Endothelial cell of umbilical vein (primary cell): ENCODE results near the gene SPRYD3. TPM values are rescaled to one million over a fixed set of nuclear protein-coding genes. Genes with fewer than 3 reads are reported as not detected.

Source experiments
- BruUV-seq: library from RNA; stranded (reverse); fragments of 400-500 nt; replicated peaks from 2 replicates; lab custom pipeline; 2021; lab: Mats Ljungman, UMichigan
- CTCF ChIA-PET: fragments of 300-600, 350-600 bp; sonication (Branson Sonifier 250); formaldehyde crosslinking; loops from one replicate; lab custom pipeline; 2021; ENCODE audit warnings: antibody characterized with exemption, inconsistent platforms; lab: Charles Lee
- POLR2A ChIA-PET: fragments of 300-600, 350-600 bp; sonication (Branson Sonifier 250); formaldehyde crosslinking; loops from one replicate; lab custom pipeline; 2021; ENCODE audit warnings: antibody characterized with exemption, inconsistent platforms; lab: Charles Lee
- DNase-seq: peaks from one replicate; pipeline ENCODE4 v3.0.0-alpha.2; 2011; ENCODE audit warnings: low read depth, low spot score
- FAIRE-seq: peaks from 2 replicates; lab custom pipeline; 2011; peaks lifted over from hg19 to GRCh38; lab: Jason Lieb, UNC
- H2AFZ ChIP-seq: 2 replicates; pipeline ENCODE4 v1.6.0; 2012; ENCODE audit warnings: low read depth, low read length, control low read depth, inconsistent platforms
- H3K27ac ChIP-seq: 2 replicates; pipeline ENCODE4 v1.5.1; 2011; ENCODE audit warnings: low read depth, mild to moderate bottlenecking, control low read depth, low read length, moderate library complexity; ENCODE audit not compliant: insufficient read depth
- H3K27me3 ChIP-seq, 2 experiments: 2 replicates each; pipeline versions ENCODE4 v1.6.0 to v1.6.1; 2011; ENCODE audit warnings: low read length in 2 of 2, mixed read lengths in 1 of 2; ENCODE audit not compliant: control insufficient read depth in 2 of 2, insufficient read depth in 2 of 2
- H3K36me3 ChIP-seq, 2 experiments: 2 replicates in 1 of 2; 3 replicates in 1 of 2; pipeline ENCODE4 v1.5.1; 2011; ENCODE audit warnings: low read length in 2 of 2, mild to moderate bottlenecking in 1 of 2, moderate library complexity in 1 of 2; ENCODE audit not compliant: control insufficient read depth in 2 of 2, insufficient read depth in 2 of 2; ENCODE audit errors: extremely low read depth in 1 of 2
- H3K4me1 ChIP-seq: 3 replicates; pipeline ENCODE4 v1.5.1; 2011; ENCODE audit warnings: mild to moderate bottlenecking, low read length; ENCODE audit not compliant: control insufficient read depth, insufficient read depth; ENCODE audit errors: extremely low read depth
- H3K4me2 ChIP-seq: 2 replicates; pipeline ENCODE4 v1.6.1; 2011; ENCODE audit warnings: low read length, control low read depth, mixed read lengths; ENCODE audit not compliant: insufficient read depth
- H3K4me3 ChIP-seq, 3 experiments: fragments of 200-600 bp in 1 of 3; sonication (generic), shearing (Covaris generic) in 1 of 3; replicated peaks in 1 of 3; 2 replicates each; pipeline ENCODE4 v1.5.1; 2011 to 2016; ENCODE audit warnings: control low read depth in 3 of 3, low read length in 3 of 3, mild to moderate bottlenecking in 2 of 3, inconsistent platforms in 1 of 3, low read depth in 1 of 3, moderate library complexity in 1 of 3; ENCODE audit not compliant: insufficient read depth in 1 of 3
- H3K79me2 ChIP-seq: 2 replicates; pipeline ENCODE4 v1.6.0; 2012; ENCODE audit warnings: low read length, inconsistent platforms; ENCODE audit not compliant: control insufficient read depth, insufficient read depth
- H3K9ac ChIP-seq: replicated peaks from 2 replicates; pipeline ENCODE3; 2011; ENCODE audit warnings: low read length, control low read depth; ENCODE audit not compliant: insufficient read depth; ENCODE audit errors: extremely low read depth
- H3K9me1 ChIP-seq: replicated peaks from 3 replicates; pipeline ENCODE4 v1.6.0; 2011; ENCODE audit warnings: mild to moderate bottlenecking, low read length; ENCODE audit not compliant: control insufficient read depth, insufficient read depth; ENCODE audit errors: extremely low read depth
- H3K9me3 ChIP-seq: replicated peaks from 2 replicates; pipeline ENCODE4 v1.5.1; 2012; ENCODE audit warnings: low read length, inconsistent platforms; ENCODE audit not compliant: control insufficient read depth, insufficient read depth
- H4K20me1 ChIP-seq: replicated peaks from 2 replicates; pipeline ENCODE3; 2011; ENCODE audit warnings: mild to moderate bottlenecking, low read length; ENCODE audit not compliant: control insufficient read depth, insufficient read depth; ENCODE audit errors: extremely low read depth
- EZH2 ChIP-seq: IDR thresholded peaks from 2 replicates; pipeline ENCODE4 v1.6.1; 2012; ENCODE audit warnings: borderline replicate concordance, low read depth, mild to moderate bottlenecking, moderate library complexity, low read length, inconsistent platforms; ENCODE audit not compliant: severe bottlenecking
- FOS ChIP-seq: IDR thresholded peaks from 2 replicates; pipeline ENCODE4 v1.6.1; 2011; ENCODE audit warnings: mild to moderate bottlenecking, low read length, moderate library complexity, borderline replicate concordance; ENCODE audit not compliant: insufficient read depth
- GATA2 ChIP-seq: IDR thresholded peaks from 2 replicates; pipeline ENCODE4 v1.7.0; 2011; ENCODE audit warnings: low read depth, mild to moderate bottlenecking, moderate library complexity, mixed read lengths, low read length; ENCODE audit not compliant: insufficient read length, insufficient read depth
- JUN ChIP-seq: IDR thresholded peaks from 2 replicates; pipeline ENCODE4 v1.6.1; 2011; ENCODE audit warnings: borderline replicate concordance, low read depth; ENCODE audit not compliant: insufficient read length, insufficient read depth
- MAX ChIP-seq: IDR thresholded peaks from 2 replicates; pipeline ENCODE4 v1.6.1; 2011; ENCODE audit not compliant: insufficient read depth, insufficient read length
- MYC ChIP-seq: IDR thresholded peaks from one replicate; pipeline ENCODE4 v1.6.1; 2011; ENCODE audit warnings: mild to moderate bottlenecking, low read depth, low read length
- POLR2A ChIP-seq: IDR thresholded peaks from 2 replicates; pipeline ENCODE4 v1.6.1; 2012; ENCODE audit warnings: low read depth, mild to moderate bottlenecking, control low read depth, low read length
- POLR2AphosphoS5 ChIP-seq: IDR thresholded peaks from 2 replicates; pipeline ENCODE4 v1.6.1; 2012; ENCODE audit warnings: low read depth, mild to moderate bottlenecking, control low read depth, low read length, moderate library complexity; ENCODE audit not compliant: insufficient read depth
- dilution Hi-C: fragments of 300-500 bp; cut with MboI; formaldehyde crosslinking; loops from one replicate; pipeline ENCODE4 v1.15.0; 2019; ENCODE audit warnings: low sequenced_read_pairs; ENCODE audit not compliant: extremely low pct_ligation_motif_present
- intact Hi-C: fragments of 100-400 bp; cut with micrococcal nuclease; formaldehyde crosslinking; loops from one replicate; pipeline ENCODE4 v1.10.0; 2022
- polyA plus RNA-seq, 4 experiments: library from polyadenylated mRNA; depleted of rRNA in 3 of 4; stranded (reverse) in 3 of 4; unstranded in 1 of 4; fragments of >200 nt; gene quantifications; 2 replicates each; pipeline versions ENCODE4 v1.2.1 to v1.2.3, GENCODE V29; 2011 to 2012; ENCODE audit warnings: missing spikeins in 1 of 4
- total RNA-seq: library from RNA; stranded (reverse); gene quantifications from 2 replicates; pipeline ENCODE4 v1.2.3, GENCODE V29; 2021
- TF ChIP-seq, protein P1 (sequence below), 2 donors: IDR thresholded peaks; 1 replicate in 1 of 2; 2 replicates in 1 of 2; pipeline ENCODE4 v1.5.1; 2011; ENCODE audit warnings: low read length in 2 of 2, mild to moderate bottlenecking in 2 of 2, moderate library complexity in 2 of 2, control low read depth in 1 of 2, inconsistent platforms in 1 of 2, low read depth in 1 of 2; ENCODE audit not compliant: insufficient read depth in 1 of 2; ENCODE audit errors: extremely low read depth in 1 of 2

The SPRYD3 gene
- total and polyA plus RNA-seq, 2 donors (not counting 3 experiments of a cell fraction or from before 2014, with no cell fraction given) = 38.6 to 39.2 TPM

- Histone ChIP-seq H3K4me3 (no peak overlapping the region), H3K4me2 (no peak overlapping the region), H3K9me3 (no peaks in the 10 kb centered on the region), H3K79me2 (no peaks in the 10 kb centered on the region), H2AFZ (no peak overlapping the region), H3K27ac (no peak overlapping the region), H3K36me3 (peaks cover 32 to 41% of the 10 kb centered on the region in 2 experiments), H3K9ac (no peak overlapping the region), H4K20me1 (no peaks in the 10 kb centered on the region), H3K9me1 (no peaks in the 10 kb centered on the region), H3K4me1 (peaks cover 35% of the 10 kb centered on the region), H3K27me3 (no peaks in the 10 kb centered on the region)
- POLR2A ChIA-PET = no interaction called here
- BruUV-seq = no TSS peak
- no peak for FAIRE-seq
- TF ChIP-seq MAX = no peak
- TF ChIP-seq MYC = no peak
- TF ChIP-seq EZH2 = no peak
- TF ChIP-seq, protein P1, sequence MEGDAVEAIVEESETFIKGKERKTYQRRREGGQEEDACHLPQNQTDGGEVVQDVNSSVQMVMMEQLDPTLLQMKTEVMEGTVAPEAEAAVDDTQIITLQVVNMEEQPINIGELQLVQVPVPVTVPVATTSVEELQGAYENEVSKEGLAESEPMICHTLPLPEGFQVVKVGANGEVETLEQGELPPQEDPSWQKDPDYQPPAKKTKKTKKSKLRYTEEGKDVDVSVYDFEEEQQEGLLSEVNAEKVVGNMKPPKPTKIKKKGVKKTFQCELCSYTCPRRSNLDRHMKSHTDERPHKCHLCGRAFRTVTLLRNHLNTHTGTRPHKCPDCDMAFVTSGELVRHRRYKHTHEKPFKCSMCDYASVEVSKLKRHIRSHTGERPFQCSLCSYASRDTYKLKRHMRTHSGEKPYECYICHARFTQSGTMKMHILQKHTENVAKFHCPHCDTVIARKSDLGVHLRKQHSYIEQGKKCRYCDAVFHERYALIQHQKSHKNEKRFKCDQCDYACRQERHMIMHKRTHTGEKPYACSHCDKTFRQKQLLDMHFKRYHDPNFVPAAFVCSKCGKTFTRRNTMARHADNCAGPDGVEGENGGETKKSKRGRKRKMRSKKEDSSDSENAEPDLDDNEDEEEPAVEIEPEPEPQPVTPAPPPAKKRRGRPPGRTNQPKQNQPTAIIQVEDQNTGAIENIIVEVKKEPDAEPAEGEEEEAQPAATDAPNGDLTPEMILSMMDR (IDR thresholded peaks at IDR 0.05; ENCODE audit: extremely low read depth in 1 of 2, insufficient read depth in 1 of 2, low read depth in 1 of 2, low read length in 2 of 2) = no peak
- TF ChIP-seq JUN = no peak
- TF ChIP-seq FOS = no peak
- no peak for TF ChIP-seq POLR2AphosphoS5
- TF ChIP-seq POLR2A = no peak
- TF ChIP-seq GATA2 = no peak
- CTCF ChIA-PET = interaction anchor here (2.6 to 4.3 kb wide), 5 partner anchors 10 to 161 kb away, joined by 15 to 40 read pairs (median 17); partner anchors contain the start of gene TNS2
- intact Hi-C loops = no loop called here
- dilution Hi-C loops = no loop called here
- no peak for DNase-seq
Observed at GRCh38 chr12:53036802-53037201, 42.4 kb downstream of the SPRYD3 start.
